Effector CD8-positive, alpha-beta T cell (primary cell): Measurements from ENCODE around the gene NAGA.
A peak's percentile ranks its signal among the peaks of the same experiment; 100 is the strongest.
"Not testable (repeated sequence)": the region's sequence is repeated elsewhere in the genome, so short reads cannot be mapped to it uniquely, and the experiment has no call there.

Experiments
- DNase-seq: peaks from one replicate; lab custom pipeline; 2025; lab: John Stamatoyannopoulos, UW
- total RNA-seq, 4 experiments: gene quantifications; one replicate each; lab custom pipeline; 2026; lab: John Stamatoyannopoulos, UW

The NAGA gene
- 23.6 to 37.6 (median 35.1) reads per million in 4 experiments for total RNA-seq

DNA sequence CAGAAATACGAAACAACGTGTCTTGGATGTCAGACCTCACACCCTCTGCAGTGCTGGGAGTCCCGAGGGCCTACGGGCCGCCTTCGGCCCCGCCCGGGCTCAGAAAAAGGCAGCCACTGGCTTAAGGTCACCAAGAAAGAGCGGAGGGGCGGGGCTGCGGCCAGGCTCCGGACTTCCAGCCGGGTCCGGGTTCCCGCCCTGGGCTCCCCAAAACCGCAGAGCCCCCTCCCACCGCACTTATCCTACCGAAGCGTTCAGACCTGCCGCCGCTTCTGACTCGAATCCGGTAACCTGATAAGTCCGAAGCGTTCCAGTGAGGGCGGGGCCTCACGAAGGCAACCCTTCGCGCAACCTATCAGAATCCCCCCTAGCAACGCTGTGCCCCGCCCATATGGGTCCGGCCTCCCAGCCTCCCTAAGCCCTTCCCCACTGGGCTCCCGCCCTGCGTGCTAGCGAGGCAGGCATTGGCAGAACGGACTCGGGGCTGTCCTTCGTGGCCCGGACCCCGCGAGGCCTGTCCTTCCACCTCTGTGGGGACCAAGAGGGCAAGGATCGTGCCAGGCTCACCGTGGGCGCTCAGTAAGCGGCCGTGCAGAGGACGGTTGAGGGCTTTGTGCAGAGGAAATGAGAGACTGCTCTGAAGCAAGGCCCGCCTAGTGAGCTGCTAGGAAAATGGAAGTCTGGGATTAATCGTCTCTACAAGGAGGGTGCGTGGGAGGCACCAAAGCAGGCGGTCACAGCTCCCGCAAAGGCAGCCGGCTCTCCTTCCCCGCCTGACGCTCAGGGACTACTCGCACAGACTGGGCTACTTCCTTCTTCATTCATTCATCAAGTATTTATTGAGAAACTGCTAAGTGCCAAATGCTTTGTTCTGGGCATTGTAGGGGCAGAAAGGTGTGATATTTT is at the start of gene NAGA:
Gene NAGA (minus strand): TSS at position 296 of the 906 bp plus-strand sequence. CDS start 515 bp downstream, outside the sequence.
- peak; percentile 90 for DNase-seq

GRCh38 chr22:42116848-42117424 is 46.3 kb upstream of the NAGA start:
- no peak for DNase-seq

DNA sequence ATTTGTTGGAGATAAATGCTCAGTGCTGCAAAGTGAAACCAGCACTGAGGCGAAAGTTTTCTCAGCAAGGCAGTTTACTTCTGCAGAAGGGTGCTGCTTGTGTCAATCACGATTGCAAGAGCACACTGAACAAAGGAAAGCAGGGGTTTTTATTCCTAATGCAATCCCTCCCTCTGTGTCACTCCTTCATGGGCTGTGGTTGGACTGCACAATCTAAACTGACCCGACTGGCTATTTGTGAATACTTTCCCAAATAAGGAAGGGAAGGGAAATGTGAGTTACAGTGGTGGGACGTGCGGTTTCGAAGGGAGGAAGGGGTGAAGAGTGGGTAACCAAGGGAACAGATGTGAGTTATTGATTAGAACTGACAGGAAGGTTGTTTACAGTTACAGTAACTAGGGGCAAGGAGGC is 44.8 kb upstream of the NAGA start:
- DNase-seq = not testable (repeated sequence)

DNA sequence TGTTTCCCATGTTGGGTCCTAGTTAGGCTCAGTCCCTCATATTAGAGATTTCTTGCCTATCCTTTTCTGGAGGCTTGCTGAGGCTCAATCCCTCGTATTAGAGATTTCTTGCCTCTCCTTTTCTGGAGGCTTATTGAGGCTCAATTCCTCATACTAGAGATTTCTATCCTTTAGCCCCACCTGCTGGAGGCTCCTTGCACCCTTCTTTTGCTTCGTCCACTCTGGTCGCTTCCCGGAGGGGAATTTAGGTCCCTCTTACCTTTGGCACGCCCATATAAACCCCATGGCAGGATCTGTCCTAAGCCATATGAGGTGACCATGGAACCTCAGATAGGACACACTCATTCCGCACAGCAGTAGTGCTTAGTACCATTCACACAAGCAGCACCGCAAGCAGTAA is 44.1 kb upstream of the NAGA start:
- no peak for DNase-seq

- not testable (repeated sequence) for DNase-seq
Observed at GRCh38 chr22:42112793-42113192, 42.2 kb upstream of the NAGA start.

DNA sequence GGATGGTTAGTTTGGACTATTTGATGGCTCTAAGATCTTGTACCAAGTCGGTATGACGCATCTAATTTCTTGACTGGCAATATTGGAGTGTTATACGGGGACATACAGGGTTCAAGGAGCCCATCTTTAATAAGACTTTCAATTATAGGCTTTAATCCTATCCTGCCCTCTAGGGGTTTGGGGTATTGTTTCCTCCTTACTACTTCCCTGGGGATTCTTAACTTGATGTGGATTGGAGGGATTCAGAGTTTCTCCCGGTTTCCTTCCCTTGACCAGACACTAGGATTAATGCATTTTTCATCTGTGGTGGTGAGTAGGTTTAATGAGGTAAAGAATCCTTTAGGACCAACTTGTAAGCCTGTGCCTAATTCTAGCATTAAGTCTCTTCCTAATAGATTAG is 41.2 kb upstream of the NAGA start:
- no peak for DNase-seq

DNA sequence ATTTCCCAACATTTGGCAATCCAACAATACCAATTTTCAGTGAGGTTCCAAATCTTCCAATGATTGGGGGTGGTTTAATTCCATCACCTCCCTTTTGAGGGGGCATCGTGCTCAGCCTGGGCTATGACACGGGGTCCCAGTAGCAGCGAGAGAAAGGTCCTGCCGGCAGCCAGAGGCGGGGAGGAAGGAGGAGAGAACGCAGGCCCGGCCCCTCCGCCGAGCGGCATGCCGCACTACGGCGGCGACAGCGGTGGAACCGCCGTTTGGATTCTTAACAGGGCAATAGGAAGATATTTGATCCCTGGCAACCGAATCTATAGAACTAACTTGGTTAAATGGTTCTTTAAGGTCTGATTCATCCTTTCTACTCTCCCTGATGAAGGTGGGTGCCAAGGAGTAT is 38.2 kb upstream of the NAGA start:
- DNase-seq = no peak

GRCh38 chr22:42104332-42104860 is 33.8 kb upstream of the NAGA start:
- not testable (repeated sequence) for DNase-seq

DNA sequence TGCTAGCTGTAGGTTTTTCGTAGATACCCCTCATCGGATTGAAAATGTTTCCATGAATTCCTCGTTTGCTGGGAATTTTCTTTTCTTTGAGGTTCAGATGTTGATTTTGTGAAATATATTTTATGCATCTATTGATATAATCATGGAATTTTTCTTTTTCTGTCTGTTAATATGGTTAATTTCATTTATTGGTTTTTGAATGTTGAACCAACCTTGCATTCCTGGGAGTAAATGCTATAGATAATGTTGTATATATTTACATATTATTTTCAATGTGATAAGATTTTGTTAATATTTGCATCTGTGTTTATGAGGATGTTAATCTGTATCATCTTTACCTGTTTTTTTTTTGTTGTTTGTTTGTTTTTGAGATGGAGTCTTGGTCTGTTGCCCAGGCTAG is 30.6 kb upstream of the NAGA start:
- DNase-seq = no peak

GRCh38 chr22:42091455-42091782 is 20.8 kb upstream of the NAGA start:
- DNase-seq = no peak

DNA sequence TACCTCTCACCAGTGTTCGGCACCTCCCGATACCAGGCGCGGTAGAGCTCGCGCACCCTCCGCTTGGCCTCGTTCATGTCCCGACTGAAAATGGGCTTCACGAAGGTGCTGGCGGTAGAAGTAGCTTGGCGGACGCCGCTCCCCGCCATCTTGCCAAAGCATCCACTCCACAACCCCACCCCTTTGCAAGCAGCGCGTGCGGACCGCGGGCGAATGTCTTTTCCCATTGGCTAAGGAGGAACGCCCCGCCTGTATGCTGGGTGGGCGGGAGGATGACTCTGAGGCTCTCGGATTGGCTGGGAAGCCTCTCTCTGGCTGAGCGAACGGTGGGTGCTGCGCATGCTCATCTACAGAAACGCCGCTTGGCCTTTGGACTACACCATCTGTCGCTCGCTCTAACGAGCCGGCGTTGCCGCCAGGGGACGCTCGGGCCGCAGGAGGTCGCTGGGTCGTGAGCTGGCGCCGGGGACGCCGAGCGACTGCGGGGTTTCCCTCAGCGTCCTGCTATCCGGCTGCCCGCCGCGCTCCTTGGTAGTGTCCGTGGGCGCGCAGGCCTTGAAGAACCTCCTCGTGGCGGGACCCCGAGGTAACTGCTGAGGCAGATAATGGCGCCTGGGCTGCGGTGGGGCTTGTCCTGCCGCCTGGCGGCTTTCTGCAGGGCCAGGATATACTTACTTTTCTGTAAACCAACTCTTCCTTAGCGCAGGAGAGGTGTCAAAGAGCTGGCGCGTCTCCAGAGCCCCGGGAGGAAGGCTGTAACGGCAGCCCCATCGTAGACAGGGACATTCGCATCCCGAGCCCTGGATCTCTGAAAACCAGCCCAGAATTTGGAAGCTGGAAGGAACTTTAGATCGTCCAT is 20.2 kb upstream of the NAGA start, which contains the start of gene NDUFA6:
Gene NDUFA6 (minus strand): TSS at position 177 of the 859 bp plus-strand sequence. CDS start 28 bp downstream, at position 149.
- DNase-seq = peak; percentile 97

DNA sequence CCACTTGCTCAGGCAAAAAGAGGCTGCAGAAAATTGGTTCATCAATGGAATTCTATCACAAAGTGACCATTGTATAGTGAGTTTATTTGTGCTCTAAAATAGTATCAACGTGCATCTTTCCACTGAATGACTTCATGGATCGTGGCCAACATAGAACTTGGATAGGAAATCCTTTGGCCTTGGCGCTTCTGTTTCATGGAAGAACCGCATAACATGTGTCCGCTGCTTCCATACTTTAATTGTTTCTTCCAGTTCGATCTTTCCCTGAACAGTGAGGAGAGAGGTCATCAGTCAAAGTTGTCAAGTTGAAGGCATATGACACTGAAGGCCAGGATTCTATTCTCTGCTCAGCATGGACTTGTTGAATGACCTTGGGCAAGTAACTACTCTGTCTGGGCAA is 15.4 kb upstream of the NAGA start:
- DNase-seq = no peak

GRCh38 chr22:42084874-42085273 is 14.3 kb upstream of the NAGA start:
- DNase-seq = no peak

DNA sequence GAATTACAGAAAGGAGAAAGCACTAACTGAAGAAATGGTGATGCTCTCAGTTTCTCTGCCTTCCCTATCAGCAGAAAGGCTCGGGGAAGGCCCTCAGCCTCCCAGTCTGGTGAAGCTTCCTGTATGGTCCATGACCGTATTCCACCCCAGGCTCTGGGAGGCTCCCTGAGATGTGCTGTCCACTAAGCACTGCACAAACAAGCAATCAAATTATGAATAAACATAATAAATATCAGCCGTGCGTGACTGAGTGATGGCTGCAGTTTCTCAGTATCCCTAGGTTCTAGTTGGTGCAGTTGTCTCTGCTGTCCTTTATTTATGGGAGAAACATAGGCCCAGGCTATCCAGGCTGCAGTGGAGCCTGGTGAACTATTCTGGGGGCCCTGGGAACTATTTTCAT is 12.5 kb upstream of the NAGA start:
- no peak for DNase-seq

DNA sequence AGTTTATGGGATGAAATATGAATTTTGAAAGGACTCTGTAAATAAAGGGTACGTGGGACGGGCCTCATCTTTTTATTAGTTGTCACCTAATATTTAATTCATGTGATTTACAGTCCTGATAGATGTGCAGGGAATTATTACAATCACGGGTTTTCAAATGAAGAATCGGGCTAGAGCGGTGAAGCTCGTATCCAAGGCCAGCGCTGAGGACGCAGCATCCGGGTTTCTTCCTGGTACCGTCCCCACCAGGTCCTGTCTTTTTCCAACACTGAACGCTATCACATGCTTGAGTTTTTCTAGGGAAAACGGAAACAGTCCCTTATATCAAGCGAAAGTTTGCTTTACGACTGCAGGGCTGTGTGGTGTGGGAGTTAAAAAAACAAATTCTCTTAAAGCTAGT is 9.7 kb upstream of the NAGA start:
- DNase-seq = no peak

GRCh38 chr22:42079319-42080251 is 9.0 kb upstream of the NAGA start, which contains the start of gene SMDT1:
Gene SMDT1, plus strand, starts transcription at chr22:42079700. Its CDS starts 69 bp downstream, at chr22:42079769.
- peak; percentile 98 for DNase-seq

DNA sequence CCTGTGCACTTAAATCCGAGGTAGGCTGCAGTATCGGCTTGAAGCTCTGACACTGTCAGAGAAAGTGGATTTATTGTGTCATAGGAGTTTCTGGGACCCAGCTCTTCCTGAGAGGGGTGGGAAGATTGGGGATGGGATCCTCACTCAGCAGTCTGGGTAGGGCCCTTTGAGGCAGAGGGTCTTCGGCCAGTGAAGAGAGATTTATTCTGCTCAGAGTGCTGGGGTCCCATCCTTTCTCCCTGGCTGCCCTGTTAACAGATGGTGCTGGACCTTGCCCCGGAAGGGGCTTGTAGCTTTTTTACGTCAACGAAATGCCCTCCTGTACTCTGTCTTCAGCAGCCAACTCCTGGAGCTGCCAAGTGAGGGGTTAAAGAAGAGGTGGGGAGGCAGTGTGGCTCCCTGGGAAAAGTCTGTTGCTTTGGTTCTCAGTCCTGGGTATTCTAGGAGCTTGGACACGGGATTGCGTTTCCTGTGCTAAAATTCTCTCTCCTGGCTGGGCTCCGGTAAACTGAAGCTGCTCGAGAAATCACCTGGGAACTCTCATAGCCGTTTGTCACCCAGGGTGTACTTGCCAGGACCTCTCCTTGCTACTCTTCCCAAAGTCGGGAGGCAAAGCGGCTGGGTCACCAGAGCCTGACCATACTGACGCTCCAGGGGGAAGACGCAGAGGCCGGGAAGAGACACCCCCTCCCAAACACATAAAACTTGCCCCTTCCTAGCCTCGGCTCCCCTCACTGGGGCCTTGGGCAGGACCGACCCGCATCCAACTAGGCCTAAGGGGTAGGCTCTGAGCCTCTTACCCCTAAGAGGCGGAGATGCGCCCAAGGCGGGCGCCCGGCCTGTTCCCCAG is 8.1 kb upstream of the NAGA start:
- DNase-seq = peak; percentile 42

- no peak for DNase-seq
Observed at GRCh38 chr22:42077486-42078125, 7.0 kb upstream of the NAGA start.

- DNase-seq = no peak
Observed at GRCh38 chr22:42076764-42077485, 6.3 kb upstream of the NAGA start.
